ENCODE data around the gene WNT2.

DNA sequence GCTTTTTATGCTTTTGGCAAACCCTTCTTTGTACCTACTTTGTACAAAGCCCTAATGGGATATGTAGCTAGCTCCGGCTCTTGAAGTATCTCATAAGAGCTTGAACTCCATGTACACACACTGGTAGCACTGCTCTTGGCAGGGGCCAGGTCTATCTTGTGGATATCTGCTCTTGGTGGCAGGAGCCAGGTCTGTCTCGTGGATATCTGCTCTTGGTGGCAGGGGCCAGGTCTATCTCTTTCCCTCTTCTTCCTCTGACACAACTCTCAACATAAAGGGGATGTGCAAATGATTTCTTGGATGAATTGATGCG, 91.9 kb downstream of the WNT2 start:
- TF ChIP-seq POLR2A (IDR thresholded peaks at IDR 0.05): no peak
- TF ChIP-seq, protein P1, sequence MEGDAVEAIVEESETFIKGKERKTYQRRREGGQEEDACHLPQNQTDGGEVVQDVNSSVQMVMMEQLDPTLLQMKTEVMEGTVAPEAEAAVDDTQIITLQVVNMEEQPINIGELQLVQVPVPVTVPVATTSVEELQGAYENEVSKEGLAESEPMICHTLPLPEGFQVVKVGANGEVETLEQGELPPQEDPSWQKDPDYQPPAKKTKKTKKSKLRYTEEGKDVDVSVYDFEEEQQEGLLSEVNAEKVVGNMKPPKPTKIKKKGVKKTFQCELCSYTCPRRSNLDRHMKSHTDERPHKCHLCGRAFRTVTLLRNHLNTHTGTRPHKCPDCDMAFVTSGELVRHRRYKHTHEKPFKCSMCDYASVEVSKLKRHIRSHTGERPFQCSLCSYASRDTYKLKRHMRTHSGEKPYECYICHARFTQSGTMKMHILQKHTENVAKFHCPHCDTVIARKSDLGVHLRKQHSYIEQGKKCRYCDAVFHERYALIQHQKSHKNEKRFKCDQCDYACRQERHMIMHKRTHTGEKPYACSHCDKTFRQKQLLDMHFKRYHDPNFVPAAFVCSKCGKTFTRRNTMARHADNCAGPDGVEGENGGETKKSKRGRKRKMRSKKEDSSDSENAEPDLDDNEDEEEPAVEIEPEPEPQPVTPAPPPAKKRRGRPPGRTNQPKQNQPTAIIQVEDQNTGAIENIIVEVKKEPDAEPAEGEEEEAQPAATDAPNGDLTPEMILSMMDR (IDR thresholded peaks at IDR 0.05): no peak

Measured in breast epithelium (tissue), 3 donors.